GM12865 (cell line): ENCODE measurements around the gene VEGFC.
A peak's percentile ranks its signal among the peaks of the same experiment; 100 is the strongest.

Source experiments
- DNase-seq: peaks from one replicate; pipeline ENCODE4 v3.0.0; 2010; ENCODE audit warnings: low read depth
- H3K4me3 ChIP-seq: 2 replicates; pipeline ENCODE4 v1.5.1; 2011; ENCODE audit warnings: mild to moderate bottlenecking, low read depth, low read length, control low read depth
- TF ChIP-seq, protein P1 (sequence below): IDR thresholded peaks from 2 replicates; pipeline ENCODE4 v1.5.1; 2011; ENCODE audit warnings: low read length, control low read depth, low read depth, inconsistent platforms; ENCODE audit not compliant: insufficient read depth; ENCODE audit errors: missing control alignments

Gene VEGFC, protein sequence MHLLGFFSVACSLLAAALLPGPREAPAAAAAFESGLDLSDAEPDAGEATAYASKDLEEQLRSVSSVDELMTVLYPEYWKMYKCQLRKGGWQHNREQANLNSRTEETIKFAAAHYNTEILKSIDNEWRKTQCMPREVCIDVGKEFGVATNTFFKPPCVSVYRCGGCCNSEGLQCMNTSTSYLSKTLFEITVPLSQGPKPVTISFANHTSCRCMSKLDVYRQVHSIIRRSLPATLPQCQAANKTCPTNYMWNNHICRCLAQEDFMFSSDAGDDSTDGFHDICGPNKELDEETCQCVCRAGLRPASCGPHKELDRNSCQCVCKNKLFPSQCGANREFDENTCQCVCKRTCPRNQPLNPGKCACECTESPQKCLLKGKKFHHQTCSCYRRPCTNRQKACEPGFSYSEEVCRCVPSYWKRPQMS

DNA sequence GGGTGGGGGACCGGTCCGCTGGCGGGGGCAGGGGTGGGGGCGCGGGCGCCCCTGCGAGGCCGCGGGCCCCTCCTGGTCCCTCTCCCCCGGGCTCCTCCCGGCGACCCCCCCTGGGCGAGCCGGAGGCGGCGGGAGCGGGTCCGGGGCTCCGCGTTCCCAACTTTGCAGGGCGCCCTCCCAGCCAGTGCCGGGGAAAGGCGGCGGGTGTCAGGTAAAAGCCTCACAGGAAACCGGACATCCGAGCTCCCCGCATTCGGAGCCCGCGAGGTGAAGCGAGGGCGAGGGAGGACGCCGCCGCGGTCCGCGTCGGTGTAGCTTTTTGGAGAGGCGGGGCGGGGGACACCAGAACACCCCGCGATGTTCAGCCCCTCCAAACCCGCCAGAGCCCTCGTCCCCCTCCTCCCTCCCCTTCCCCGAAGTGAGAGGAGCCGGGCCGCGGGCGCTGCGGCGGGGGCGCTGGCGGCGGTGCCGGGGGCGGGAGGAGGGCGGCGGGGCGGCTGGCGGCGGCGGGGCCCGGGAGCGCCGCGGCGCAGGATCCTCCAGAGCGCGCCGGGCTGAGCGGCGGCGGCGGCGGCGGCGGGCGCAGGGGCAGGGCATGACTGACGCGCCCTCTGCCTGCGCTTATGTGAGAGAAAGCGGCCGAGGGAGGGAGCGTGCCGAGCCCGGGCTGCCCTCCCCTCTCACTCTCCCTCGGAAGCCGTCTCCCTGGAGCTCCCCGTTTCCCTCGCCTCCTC, at the start of gene VEGFC:
Gene VEGFC (minus strand): TSS at position 597 of the 734 bp plus-strand sequence. CDS start 611 bp downstream, outside the sequence.
- H3K4me3 ChIP-seq: peak within 1 kb of the TSS; percentile 35
- DNase-seq: peak; percentile 45
- TF ChIP-seq, protein P1, sequence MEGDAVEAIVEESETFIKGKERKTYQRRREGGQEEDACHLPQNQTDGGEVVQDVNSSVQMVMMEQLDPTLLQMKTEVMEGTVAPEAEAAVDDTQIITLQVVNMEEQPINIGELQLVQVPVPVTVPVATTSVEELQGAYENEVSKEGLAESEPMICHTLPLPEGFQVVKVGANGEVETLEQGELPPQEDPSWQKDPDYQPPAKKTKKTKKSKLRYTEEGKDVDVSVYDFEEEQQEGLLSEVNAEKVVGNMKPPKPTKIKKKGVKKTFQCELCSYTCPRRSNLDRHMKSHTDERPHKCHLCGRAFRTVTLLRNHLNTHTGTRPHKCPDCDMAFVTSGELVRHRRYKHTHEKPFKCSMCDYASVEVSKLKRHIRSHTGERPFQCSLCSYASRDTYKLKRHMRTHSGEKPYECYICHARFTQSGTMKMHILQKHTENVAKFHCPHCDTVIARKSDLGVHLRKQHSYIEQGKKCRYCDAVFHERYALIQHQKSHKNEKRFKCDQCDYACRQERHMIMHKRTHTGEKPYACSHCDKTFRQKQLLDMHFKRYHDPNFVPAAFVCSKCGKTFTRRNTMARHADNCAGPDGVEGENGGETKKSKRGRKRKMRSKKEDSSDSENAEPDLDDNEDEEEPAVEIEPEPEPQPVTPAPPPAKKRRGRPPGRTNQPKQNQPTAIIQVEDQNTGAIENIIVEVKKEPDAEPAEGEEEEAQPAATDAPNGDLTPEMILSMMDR: peak; percentile 8

DNA sequence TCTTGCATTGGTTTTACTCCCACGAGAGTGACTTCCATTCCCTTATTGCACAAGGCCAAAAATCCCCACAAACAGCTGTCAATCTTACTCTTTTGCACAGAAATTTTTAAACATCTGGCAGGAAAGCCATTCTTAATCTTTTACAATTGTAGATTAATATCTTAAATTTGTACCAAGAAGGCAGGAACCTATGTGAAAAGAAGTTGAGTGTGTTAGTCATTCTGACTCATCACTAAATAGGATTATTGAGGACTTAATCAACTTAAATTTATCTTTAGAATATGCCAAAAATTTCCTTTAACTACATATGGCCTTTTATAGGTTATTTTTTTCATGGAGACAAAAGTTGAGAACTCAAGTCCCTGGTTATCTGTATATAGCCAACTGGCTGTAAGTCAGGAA, 49.0 kb upstream of the VEGFC start:
- TF ChIP-seq, protein P1: no peak
- DNase-seq: no peak
- no peak overlapping the region for H3K4me3 ChIP-seq

DNA sequence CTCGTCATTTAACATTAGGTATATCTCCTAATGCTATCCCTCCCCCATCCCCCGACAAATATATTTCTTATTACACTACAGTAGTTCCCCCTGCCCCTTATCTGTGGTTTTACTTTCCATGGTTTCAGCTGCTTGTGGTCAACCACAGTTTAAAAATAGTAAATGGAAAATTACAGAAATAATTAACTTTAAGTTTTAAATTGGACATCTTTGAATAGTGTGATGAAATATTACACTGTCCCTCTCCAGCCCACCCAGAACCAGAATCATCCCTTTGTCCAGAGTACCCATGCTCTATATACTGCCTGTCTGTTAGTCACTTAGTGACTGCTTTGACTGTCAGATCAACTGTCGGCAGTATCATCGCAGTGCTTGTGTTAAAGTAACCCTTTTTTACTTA, 47.4 kb upstream of the VEGFC start:
- H3K4me3 ChIP-seq: no peak overlapping the region
- DNase-seq: no peak
- TF ChIP-seq, protein P1: no peak

DNA sequence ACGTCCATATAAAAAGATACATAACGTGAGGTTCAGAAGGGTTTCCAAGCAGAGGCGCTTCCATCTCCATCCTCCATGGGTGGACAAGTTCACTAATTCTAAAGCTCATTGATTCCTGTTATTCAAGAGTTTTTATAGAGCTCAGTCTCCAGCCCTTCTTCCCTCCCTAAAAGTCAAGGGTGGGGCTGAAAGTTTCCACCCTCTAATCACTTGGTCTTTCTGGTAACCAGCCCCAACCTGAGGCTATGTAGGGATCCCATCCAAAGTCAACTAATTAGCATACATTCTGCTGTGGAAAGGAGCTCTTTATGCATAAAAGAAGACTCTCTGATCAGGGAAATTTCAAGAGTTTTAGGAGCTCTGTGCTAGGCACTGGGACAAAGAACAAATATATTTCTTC, 46.9 kb upstream of the VEGFC start:
- TF ChIP-seq, protein P1: no peak
- no peak overlapping the region for H3K4me3 ChIP-seq
- no peak for DNase-seq

DNA sequence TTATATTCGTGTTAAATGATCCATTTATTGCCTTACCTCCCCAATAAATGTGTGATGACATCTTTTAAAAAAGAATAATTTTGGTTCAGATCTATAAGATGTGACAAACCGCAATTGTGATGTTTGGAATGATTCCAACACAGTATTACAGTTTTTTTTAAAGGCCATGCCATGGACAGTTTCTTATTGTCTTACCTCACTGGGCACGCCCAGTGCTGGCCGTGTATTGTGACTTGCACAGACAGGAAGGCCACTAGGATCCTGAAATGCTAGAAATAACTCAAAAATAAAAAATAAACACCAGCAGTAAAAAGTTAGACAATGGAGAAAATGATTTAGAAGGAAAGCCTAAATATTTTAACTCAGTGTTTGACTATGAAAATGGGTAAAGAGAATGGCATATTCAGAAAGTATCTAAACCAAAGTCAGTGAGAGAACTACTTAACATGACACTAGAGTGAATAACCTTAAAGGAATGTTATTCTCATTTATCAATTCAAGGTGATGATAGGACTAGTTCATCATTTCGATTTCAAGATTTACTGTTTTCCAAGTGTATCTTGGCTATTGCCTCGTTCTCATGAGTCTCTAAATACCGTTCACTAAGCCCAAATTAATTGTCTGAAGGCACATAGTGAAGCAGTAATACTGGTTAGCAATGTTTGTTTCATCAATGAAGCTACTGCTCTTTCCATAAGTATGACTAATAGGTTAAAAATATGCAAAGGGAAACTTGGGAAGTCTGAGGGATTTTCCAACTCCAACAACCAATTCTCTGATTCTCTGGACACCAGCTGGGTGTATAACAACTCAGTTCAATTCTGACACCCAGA, 46.1 kb upstream of the VEGFC start:
- H3K4me3 ChIP-seq: no peak overlapping the region
- DNase-seq: no peak
- TF ChIP-seq, protein P1: no peak

DNA sequence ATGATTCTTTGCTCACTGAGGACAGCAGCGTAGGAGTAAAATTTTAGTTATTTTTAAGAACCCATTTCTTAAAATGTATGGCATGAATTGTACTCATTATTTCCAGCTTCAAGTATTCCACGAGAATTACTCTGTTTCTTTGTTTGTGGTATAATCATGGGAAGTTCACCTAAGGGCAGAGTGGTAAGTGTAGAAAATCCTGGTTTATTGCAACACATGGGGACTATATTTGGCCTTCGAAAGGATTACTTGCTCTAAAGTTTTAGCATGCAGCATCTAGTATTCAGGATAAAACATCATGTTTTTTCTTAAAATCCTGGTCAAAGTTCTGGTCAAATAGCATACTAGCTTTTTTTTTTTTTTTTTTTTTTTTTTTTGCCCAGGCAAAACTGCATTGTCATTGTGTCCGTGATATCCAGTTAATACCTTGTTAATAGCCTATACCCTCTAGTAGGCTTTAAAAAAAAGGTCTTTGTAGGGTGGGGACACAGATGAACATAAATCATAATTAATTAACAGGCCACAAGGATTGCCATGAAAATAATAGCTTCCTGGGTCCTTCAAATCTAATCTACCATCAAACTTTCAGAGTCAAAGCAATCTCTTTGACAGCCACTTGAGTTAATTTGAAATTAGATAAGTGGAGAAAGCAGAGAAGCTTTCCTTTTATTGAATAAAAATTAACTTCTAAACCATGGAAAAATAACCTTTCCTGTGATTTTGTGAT, 44.6 kb upstream of the VEGFC start:
- TF ChIP-seq, protein P1: no peak
- H3K4me3 ChIP-seq: no peak overlapping the region
- no peak for DNase-seq
